8988T (cell line): ENCODE data around the gene POLR1F.
"Not testable (repeated sequence)": the region's sequence is repeated elsewhere in the genome, so short reads cannot be mapped to it uniquely, and the experiment has no call there.

ENCODE experiments used
- DNase-seq: peaks from one replicate; pipeline ENCODE4 v3.0.0; 2011

POLR1F gene

GRCh38 chr7:19708397-19709248 is at the start of gene POLR1F:
POLR1F (minus strand) TSS chr7:19709037; CDS start chr7:19709016, 21 bp downstream.
- DNase-seq: peak; percentile 28

- DNase-seq: no peak
Measured at GRCh38 chr7:19754521-19755116, 45.8 kb upstream of the POLR1F start.

GRCh38 chr7:19752020-19752419 is 43.2 kb upstream of the POLR1F start:
- DNase-seq: no peak

GRCh38 chr7:19749658-19750057 is 40.8 kb upstream of the POLR1F start:
- DNase-seq: no peak

GRCh38 chr7:19747740-19748339 is 39.0 kb upstream of the POLR1F start:
- no peak for DNase-seq

GRCh38 chr7:19744075-19744474 is 35.2 kb upstream of the POLR1F start:
- no peak for DNase-seq

- no peak for DNase-seq
Measured at GRCh38 chr7:19728716-19729115, 19.9 kb upstream of the POLR1F start.

GRCh38 chr7:19725770-19726169 is 16.9 kb upstream of the POLR1F start:
- no peak for DNase-seq

GRCh38 chr7:19715499-19715898 is 6.7 kb upstream of the POLR1F start:
- DNase-seq: no peak

GRCh38 chr7:19713676-19714075 is 4.8 kb upstream of the POLR1F start:
- no peak for DNase-seq

- DNase-seq: no peak
Measured at GRCh38 chr7:19709249-19709578, 377 bp upstream of the POLR1F start.

- DNase-seq: no peak
Measured at GRCh38 chr7:19707240-19707639, 1.6 kb downstream of the POLR1F start.

GRCh38 chr7:19705663-19706062 is 3.2 kb downstream of the POLR1F start:
- DNase-seq: no peak

- no peak for DNase-seq
Measured at GRCh38 chr7:19701471-19701870, 7.4 kb downstream of the POLR1F start.

- no peak for DNase-seq
Measured at GRCh38 chr7:19700936-19701335, 7.9 kb downstream of the POLR1F start.

GRCh38 chr7:19698331-19698730 is 10.5 kb downstream of the POLR1F start:
- no peak for DNase-seq

- no peak for DNase-seq
Measured at GRCh38 chr7:19696926-19697325, 11.9 kb downstream of the POLR1F start.

- DNase-seq: no peak
Measured at GRCh38 chr7:19692111-19692828, 16.6 kb downstream of the POLR1F start.

GRCh38 chr7:19690736-19691135 is 18.1 kb downstream of the POLR1F start:
- no peak for DNase-seq

GRCh38 chr7:19689130-19689529 is 19.7 kb downstream of the POLR1F start:
- not testable (repeated sequence) for DNase-seq

- DNase-seq: no peak
Measured at GRCh38 chr7:19681596-19681995, 27.2 kb downstream of the POLR1F start.

- DNase-seq: no peak
Measured at GRCh38 chr7:19677180-19677579, 31.7 kb downstream of the POLR1F start.

GRCh38 chr7:19675816-19676215 is 33.0 kb downstream of the POLR1F start:
- no peak for DNase-seq
